ENCODE results near the gene C7orf33. TPM values are rescaled to one million over a fixed set of nuclear protein-coding genes. Genes with fewer than 3 reads are reported as not detected.
"Not testable (repeated sequence)": the region's sequence is repeated elsewhere in the genome, so short reads cannot be mapped to it uniquely, and the experiment has no call there.

C7orf33 gene
- total RNA-seq, 2 experiments from 2014 or later, result not detected

- H3K27me3 Mint-ChIP-seq, result peaks cover 7% of the 10 kb centered on the region
- no peak overlapping the region for H3K27ac Mint-ChIP-seq
- POLR2A ChIA-PET, result interaction anchor here (1.1 kb wide), 1 partner anchor 375 kb away, joined by 3 read pairs; no protein-coding TSS in a partner anchor
- peaks cover 15% of the 10 kb centered on the region for H3K9me3 Mint-ChIP-seq
- CTCF ChIA-PET, result interaction anchor here (4.3 kb wide), 1 partner anchor 8 kb away, joined by 36 read pairs; no protein-coding TSS in a partner anchor
- H3K36me3 Mint-ChIP-seq (ENCODE audit: low read depth), result peaks cover 15% of the 10 kb centered on the region
- H3K4me1 Mint-ChIP-seq, result peaks cover 33% of the 10 kb centered on the region
- no peak overlapping the region for H3K4me3 Mint-ChIP-seq
- DNase-seq, result no peak
These were observed 23.8 kb upstream of the C7orf33 start for GRCh38 chr7:148566736-148567135.

GRCh38 chr7:148567524-148567923 is 23.0 kb upstream of the C7orf33 start:
- DNase-seq, result no peak
- Mint-ChIP-seq H3K27ac (no peak overlapping the region), H3K4me1 (peaks cover 33% of the 10 kb centered on the region), H3K36me3 (ENCODE audit: low read depth) (peaks cover 8% of the 10 kb centered on the region), H3K27me3 (peaks cover 7% of the 10 kb centered on the region), H3K4me3 (no peak overlapping the region), H3K9me3 (peaks cover 8% of the 10 kb centered on the region)
- POLR2A ChIA-PET, result interaction anchor here (1.1 kb wide), 1 partner anchor 374 kb away, joined by 3 read pairs; no protein-coding TSS in a partner anchor
- CTCF ChIA-PET, result interaction anchor here (4.3 kb wide), 1 partner anchor 8 kb away, joined by 36 read pairs; no protein-coding TSS in a partner anchor

- Mint-ChIP-seq H3K9me3 (no peaks in the 10 kb centered on the region), H3K36me3 (ENCODE audit: low read depth) (no peaks in the 10 kb centered on the region), H3K27ac (no peak overlapping the region), H3K27me3 (peaks cover 22% of the 10 kb centered on the region), H3K4me3 (no peak overlapping the region), H3K4me1 (peaks cover 11% of the 10 kb centered on the region)
- no peak for DNase-seq
- ChIA-PET CTCF (interaction anchor here (1.0 kb wide), 1 partner anchor 371 kb away, joined by 3 read pairs; no protein-coding TSS in a partner anchor), POLR2A (no interaction called here)
These were observed 20.1 kb upstream of the C7orf33 start for GRCh38 chr7:148570510-148570909.

GRCh38 chr7:148570973-148571372 is 19.6 kb upstream of the C7orf33 start:
- H3K9me3 Mint-ChIP-seq; POLR2A ChIA-PET; H3K27ac Mint-ChIP-seq; H3K4me3 Mint-ChIP-seq; DNase-seq; H3K36me3 Mint-ChIP-seq (ENCODE audit: low read depth): not testable (repeated sequence)
- peaks cover 22% of the 10 kb centered on the region for H3K27me3 Mint-ChIP-seq
- CTCF ChIA-PET, result interaction anchor here (0.9 to 1.0 kb wide), 2 partner anchors 371 to 392 kb away, joined by 3 to 4 read pairs; no protein-coding TSS in a partner anchor
- H3K4me1 Mint-ChIP-seq, result peaks cover 15% of the 10 kb centered on the region

GRCh38 chr7:148571381-148571780 is 19.2 kb upstream of the C7orf33 start:
- Mint-ChIP-seq H3K4me1 (peaks cover 15% of the 10 kb centered on the region), H3K27me3 (peaks cover 22% of the 10 kb centered on the region), H3K4me3 (no peak overlapping the region), H3K27ac (no peak overlapping the region), H3K36me3 (ENCODE audit: low read depth) (no peaks in the 10 kb centered on the region), H3K9me3 (no peaks in the 10 kb centered on the region)
- POLR2A ChIA-PET, result no interaction called here
- CTCF ChIA-PET, result interaction anchor here (0.9 kb wide), 1 partner anchor 392 kb away, joined by 4 read pairs; no protein-coding TSS in a partner anchor
- DNase-seq, result no peak

- no peak for DNase-seq
- Mint-ChIP-seq H3K4me1 (peaks cover 15% of the 10 kb centered on the region), H3K27ac (no peak overlapping the region), H3K36me3 (ENCODE audit: low read depth) (no peaks in the 10 kb centered on the region), H3K4me3 (no peak overlapping the region), H3K9me3 (no peaks in the 10 kb centered on the region), H3K27me3 (peaks cover 22% of the 10 kb centered on the region)
- CTCF ChIA-PET, result no interaction called here
- POLR2A ChIA-PET, result no interaction called here
These were observed 18.5 kb upstream of the C7orf33 start for GRCh38 chr7:148572067-148572522.

- H3K27me3 Mint-ChIP-seq, result peaks cover 20% of the 10 kb centered on the region
- H3K9me3 Mint-ChIP-seq; H3K27ac Mint-ChIP-seq; H3K36me3 Mint-ChIP-seq (ENCODE audit: low read depth); H3K4me3 Mint-ChIP-seq; POLR2A ChIA-PET; DNase-seq: not testable (repeated sequence)
- peaks cover 15% of the 10 kb centered on the region for H3K4me1 Mint-ChIP-seq
- CTCF ChIA-PET, result interaction anchor here (1.2 to 4.3 kb wide), 10 partner anchors 8 to 390 kb away, joined by 3 to 47 read pairs (median 8); partner anchors contain the start of gene CUL1
These were observed 17.0 kb upstream of the C7orf33 start for GRCh38 chr7:148573581-148573980.

- ChIA-PET POLR2A (interaction anchor here (0.8 to 1.6 kb wide), 6 partner anchors 12 to 387 kb away, joined by 3 to 6 read pairs (median 4); partner anchors contain the start of gene CUL1), CTCF (interaction anchor here (0.6 to 4.3 kb wide), 34 partner anchors 9 to 885 kb away, joined by 3 to 47 read pairs (median 4); partner anchors contain the start of genes CUL1 and ZNF777)
- Mint-ChIP-seq H3K4me3 (no peak overlapping the region), H3K27me3 (peaks cover 15% of the 10 kb centered on the region), H3K9me3 (no peaks in the 10 kb centered on the region), H3K4me1 (peaks cover 7% of the 10 kb centered on the region), H3K27ac (no peak overlapping the region), H3K36me3 (ENCODE audit: low read depth) (no peaks in the 10 kb centered on the region)
- peak; percentile 76 for DNase-seq
These were observed 14.7 kb upstream of the C7orf33 start for GRCh38 chr7:148575640-148576411.

GRCh38 chr7:148579366-148579765 is 11.2 kb upstream of the C7orf33 start:
- peaks cover 3% of the 10 kb centered on the region for H3K27me3 Mint-ChIP-seq
- ChIA-PET POLR2A (interaction anchor here (1.0 kb wide), 1 partner anchor 11 kb away, joined by 3 read pairs; no protein-coding TSS in a partner anchor), CTCF (no interaction called here)
- no peak overlapping the region for H3K4me3 Mint-ChIP-seq
- H3K27ac Mint-ChIP-seq, result no peak overlapping the region
- no peaks in the 10 kb centered on the region for H3K36me3 Mint-ChIP-seq (ENCODE audit: low read depth)
- no peak for DNase-seq
- peaks cover 13% of the 10 kb centered on the region for H3K4me1 Mint-ChIP-seq
- no peaks in the 10 kb centered on the region for H3K9me3 Mint-ChIP-seq

- DNase-seq, result no peak
- H3K9me3 Mint-ChIP-seq, result no peaks in the 10 kb centered on the region
- no peaks in the 10 kb centered on the region for H3K27me3 Mint-ChIP-seq
- CTCF ChIA-PET, result no interaction called here
- no peak overlapping the region for H3K27ac Mint-ChIP-seq
- peaks cover 23% of the 10 kb centered on the region for H3K4me1 Mint-ChIP-seq
- no peak overlapping the region for H3K4me3 Mint-ChIP-seq
- POLR2A ChIA-PET, result interaction anchor here (0.6 kb wide), 1 partner anchor 797 kb away, joined by 3 read pairs; no protein-coding TSS in a partner anchor
- no peaks in the 10 kb centered on the region for H3K36me3 Mint-ChIP-seq (ENCODE audit: low read depth)
These were observed 10.1 kb upstream of the C7orf33 start for GRCh38 chr7:148580446-148580845.

- H3K27ac Mint-ChIP-seq, result no peak overlapping the region
- DNase-seq, result no peak
- H3K9me3 Mint-ChIP-seq, result no peaks in the 10 kb centered on the region
- H3K27me3 Mint-ChIP-seq, result peaks cover 2% of the 10 kb centered on the region
- ChIA-PET POLR2A (no interaction called here), CTCF (interaction anchor here (1.4 kb wide), 1 partner anchor 20 kb away, joined by 3 read pairs; no protein-coding TSS in a partner anchor)
- H3K4me1 Mint-ChIP-seq, result peaks cover 20% of the 10 kb centered on the region
- H3K4me3 Mint-ChIP-seq, result no peak overlapping the region
- no peaks in the 10 kb centered on the region for H3K36me3 Mint-ChIP-seq (ENCODE audit: low read depth)
These were observed 8.9 kb upstream of the C7orf33 start for GRCh38 chr7:148581624-148582023.

GRCh38 chr7:148584154-148584827 is 6.3 kb upstream of the C7orf33 start:
- no peak overlapping the region for H3K4me3 Mint-ChIP-seq

More at GRCh38 chr7:148584154-148584827, 6.3 kb upstream of the C7orf33 start:
- no peak overlapping the region for H3K27ac Mint-ChIP-seq
- peaks cover 11% of the 10 kb centered on the region for H3K27me3 Mint-ChIP-seq
- CTCF ChIA-PET, result interaction anchor here (0.8 to 2.7 kb wide), 5 partner anchors 9 to 384 kb away, joined by 3 to 23 read pairs (median 4); no protein-coding TSS in a partner anchor
- H3K9me3 Mint-ChIP-seq, result no peaks in the 10 kb centered on the region
- POLR2A ChIA-PET, result interaction anchor here (0.9 to 1.3 kb wide), 4 partner anchors 20 to 114 kb away, joined by 3 to 4 read pairs (median 4); partner anchors contain the start of gene CUL1
- no peak for DNase-seq
- H3K36me3 Mint-ChIP-seq (ENCODE audit: low read depth), result no peaks in the 10 kb centered on the region
- H3K4me1 Mint-ChIP-seq, result peaks cover 20% of the 10 kb centered on the region
